ENCODE data around the gene PEAR1.

The PEAR1 gene

DNA sequence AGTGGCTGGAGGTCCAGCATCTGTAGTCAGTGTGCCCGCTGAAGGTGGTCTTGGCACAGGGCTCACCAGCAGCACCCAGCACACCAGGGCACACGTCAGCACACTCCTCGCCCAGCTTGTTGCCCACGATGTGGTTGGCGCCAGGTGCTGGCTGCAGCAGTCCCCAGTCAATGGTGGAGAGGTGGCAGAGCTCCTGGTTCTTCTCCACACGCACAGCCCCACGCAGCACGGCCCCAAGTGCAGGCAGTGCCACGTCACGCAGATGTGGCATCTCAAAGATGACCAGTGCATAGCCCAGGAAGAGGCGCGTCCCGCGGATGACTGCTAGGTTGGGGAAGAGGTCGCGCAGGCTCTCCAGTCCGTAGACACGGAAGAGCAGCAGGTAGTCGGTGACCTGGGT is 39.8 kb upstream of the PEAR1 start:
- ChIA-PET POLR2A (no interaction called here), CTCF (interaction anchor here (1.2 to 3.8 kb wide), 3 partner anchors 10 to 128 kb away, joined by 3 to 27 read pairs (median 7); no protein-coding TSS in a partner anchor)
- TF ChIP-seq CTCF (IDR thresholded peaks at IDR 0.05; ENCODE audit: control extremely low read depth, extremely low read depth, low read depth, missing control alignments) = no peak
- DNase-seq (ENCODE audit: extremely low spot score) = no peak

DNA sequence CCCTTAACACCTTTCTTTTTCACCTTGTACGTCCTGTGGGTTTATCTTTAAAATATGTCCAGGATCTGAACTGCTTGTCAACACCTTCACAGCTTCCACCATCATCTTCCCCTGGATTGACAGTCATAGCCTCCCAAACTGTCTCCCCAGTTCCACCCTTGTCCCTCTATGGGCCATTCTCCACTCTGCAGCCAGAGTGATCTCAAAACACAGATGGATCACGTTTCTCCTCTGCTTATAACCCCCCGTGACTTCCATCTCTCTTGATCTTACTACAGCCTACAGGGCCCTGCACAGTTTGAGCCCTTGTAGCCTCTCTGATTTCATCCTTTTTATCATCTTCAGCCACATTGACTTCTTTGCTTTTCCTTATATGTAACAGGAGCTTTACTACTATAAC is 38.9 kb upstream of the PEAR1 start:
- ChIA-PET CTCF (interaction anchor here (0.7 to 3.8 kb wide), 5 partner anchors 16 to 236 kb away, joined by 3 to 27 read pairs (median 5); no protein-coding TSS in a partner anchor), POLR2A (no interaction called here)
- no peak for TF ChIP-seq CTCF (IDR thresholded peaks at IDR 0.05; ENCODE audit: control extremely low read depth, extremely low read depth, low read depth, missing control alignments)
- no peak for DNase-seq (ENCODE audit: extremely low spot score)

DNA sequence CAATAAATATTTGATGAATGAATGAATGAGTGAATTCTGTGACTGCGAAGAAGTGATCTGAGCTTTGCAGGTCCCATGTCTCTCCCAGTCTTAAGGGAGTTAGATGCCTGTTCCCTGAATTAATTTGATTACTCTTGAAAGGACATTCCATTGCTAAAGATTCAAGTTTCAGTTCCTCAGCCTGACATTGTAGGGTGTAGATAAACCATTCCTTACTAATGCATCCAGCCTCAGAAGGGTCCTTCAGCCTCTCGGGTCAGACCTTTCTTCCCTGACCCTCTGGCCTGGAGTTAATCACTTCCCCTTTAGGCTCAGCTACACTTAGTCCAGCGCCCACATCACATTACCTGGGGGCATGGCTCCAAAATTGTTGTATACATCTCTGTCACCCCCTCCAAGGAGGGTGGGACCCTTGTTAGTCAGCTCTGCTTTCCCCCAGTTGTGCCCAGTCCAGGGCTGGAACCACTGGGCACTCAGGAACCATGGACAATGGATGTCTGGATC is 37.2 kb upstream of the PEAR1 start:
- ChIA-PET POLR2A (no interaction called here), CTCF (interaction anchor here (0.9 to 8.8 kb wide), 11 partner anchors 8 to 197 kb away, joined by 3 to 149 read pairs (median 5); no protein-coding TSS in a partner anchor)
- no peak for TF ChIP-seq CTCF (IDR thresholded peaks at IDR 0.05; ENCODE audit: control extremely low read depth, extremely low read depth, low read depth, missing control alignments)
- no peak for DNase-seq (ENCODE audit: extremely low spot score)

DNA sequence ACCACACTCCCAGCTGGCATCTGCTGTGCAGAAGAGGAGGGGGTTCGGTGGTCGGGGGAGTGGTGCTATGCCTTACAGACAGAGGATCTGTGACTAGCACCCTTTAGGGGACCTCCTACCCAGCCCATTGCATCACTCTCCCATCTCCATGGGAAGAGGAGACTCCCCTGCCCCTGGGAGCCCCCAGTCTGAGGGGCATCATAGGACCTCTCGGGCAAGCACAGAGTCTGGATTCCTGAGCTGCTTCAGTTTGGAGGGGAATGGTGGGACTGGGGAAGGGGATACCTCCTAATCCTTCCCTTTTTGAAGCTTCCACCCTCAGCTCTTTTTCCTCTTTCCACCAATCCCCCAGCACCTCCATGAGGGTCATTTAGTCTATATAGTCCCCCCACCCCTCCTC is 36.0 kb upstream of the PEAR1 start:
- POLR2A ChIA-PET = no interaction called here
- DNase-seq (ENCODE audit: extremely low spot score) = no peak
- CTCF ChIA-PET = interaction anchor here (0.7 to 8.8 kb wide), 10 partner anchors 11 to 233 kb away, joined by 3 to 163 read pairs (median 8); partner anchors contain the start of genes ISG20L2 and METTL25B
- TF ChIP-seq CTCF (IDR thresholded peaks at IDR 0.05; ENCODE audit: control extremely low read depth, extremely low read depth, low read depth, missing control alignments) = no peak

DNA sequence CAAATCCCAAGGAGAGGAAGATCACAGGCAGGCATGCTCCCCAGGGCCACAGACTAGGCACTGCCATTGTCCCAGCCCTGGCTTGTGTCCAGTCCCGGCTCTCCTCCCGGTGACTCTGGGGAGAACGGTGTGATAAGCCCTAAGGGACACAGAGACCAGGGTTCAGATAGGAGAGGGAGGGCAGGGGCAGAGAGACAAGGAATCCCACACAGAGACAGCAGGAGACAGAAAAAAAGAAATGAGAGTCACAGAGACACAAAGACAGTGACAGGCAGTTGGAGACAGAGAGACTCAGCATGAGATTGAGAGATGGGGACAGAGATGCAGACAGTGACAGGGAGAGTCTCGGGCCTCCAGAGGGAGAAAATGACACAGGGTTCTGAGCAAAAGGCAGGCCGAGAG is 35.0 kb upstream of the PEAR1 start:
- POLR2A ChIA-PET = no interaction called here
- DNase-seq (ENCODE audit: extremely low spot score) = no peak
- CTCF ChIA-PET = interaction anchor here (0.7 to 8.8 kb wide), 25 partner anchors 12 to 234 kb away, joined by 3 to 163 read pairs (median 9); partner anchors contain the start of genes CRABP2, ISG20L2, METTL25B and PEAR1
- TF ChIP-seq CTCF (IDR thresholded peaks at IDR 0.05; ENCODE audit: control extremely low read depth, extremely low read depth, low read depth, missing control alignments) = no peak

GRCh38 chr1:156858959-156859522 is 34.5 kb upstream of the PEAR1 start, which contains the start of gene INSRR:
TSS of gene INSRR (minus strand) at chr1:156859117. CDS start at chr1:156858621, 496 bp downstream.
- CTCF ChIA-PET = interaction anchor here (0.7 to 8.8 kb wide), 45 partner anchors 8 to 308 kb away, joined by 3 to 163 read pairs (median 8); partner anchors contain the start of genes CRABP2, ISG20L2, METTL25B and PEAR1
- POLR2A ChIA-PET = interaction anchor here (1.1 kb wide), 1 partner anchor 133 kb away, joined by 3 read pairs; no protein-coding TSS in a partner anchor
- no peak for TF ChIP-seq CTCF (IDR thresholded peaks at IDR 0.05; ENCODE audit: control extremely low read depth, extremely low read depth, low read depth, missing control alignments)
- no peak for DNase-seq (ENCODE audit: extremely low spot score)

All from GM10248 (cell line).